Measurements from ENCODE around the gene ARHGEF37. TPM values are rescaled to one million over a fixed set of nuclear protein-coding genes. Genes with fewer than 3 reads are reported as not detected.

ARHGEF37 gene
- total RNA-seq, 1 experiment from 2014 or later = 0.42 TPM

DNA sequence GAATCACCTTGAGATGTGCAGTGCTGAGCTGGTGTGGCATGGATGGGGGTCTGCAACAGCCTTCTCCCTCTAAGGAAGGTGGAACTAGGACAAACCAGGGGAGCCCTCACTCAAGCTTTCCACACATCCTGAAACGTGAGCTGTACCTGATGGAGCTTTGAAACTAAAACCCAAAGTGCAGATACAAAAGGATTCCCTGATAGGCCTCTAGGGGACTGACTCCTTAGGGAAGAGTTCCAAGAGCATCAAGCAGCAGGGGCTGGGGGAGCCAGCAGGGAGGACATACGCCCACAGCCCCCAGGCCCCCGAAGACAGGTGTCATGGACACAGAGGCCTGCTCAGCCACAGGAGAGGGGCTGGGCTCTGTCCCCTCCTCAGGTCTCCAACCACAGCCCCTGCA lies 17.7 kb downstream of the ARHGEF37 start:
- TF ChIP-seq, protein P1, sequence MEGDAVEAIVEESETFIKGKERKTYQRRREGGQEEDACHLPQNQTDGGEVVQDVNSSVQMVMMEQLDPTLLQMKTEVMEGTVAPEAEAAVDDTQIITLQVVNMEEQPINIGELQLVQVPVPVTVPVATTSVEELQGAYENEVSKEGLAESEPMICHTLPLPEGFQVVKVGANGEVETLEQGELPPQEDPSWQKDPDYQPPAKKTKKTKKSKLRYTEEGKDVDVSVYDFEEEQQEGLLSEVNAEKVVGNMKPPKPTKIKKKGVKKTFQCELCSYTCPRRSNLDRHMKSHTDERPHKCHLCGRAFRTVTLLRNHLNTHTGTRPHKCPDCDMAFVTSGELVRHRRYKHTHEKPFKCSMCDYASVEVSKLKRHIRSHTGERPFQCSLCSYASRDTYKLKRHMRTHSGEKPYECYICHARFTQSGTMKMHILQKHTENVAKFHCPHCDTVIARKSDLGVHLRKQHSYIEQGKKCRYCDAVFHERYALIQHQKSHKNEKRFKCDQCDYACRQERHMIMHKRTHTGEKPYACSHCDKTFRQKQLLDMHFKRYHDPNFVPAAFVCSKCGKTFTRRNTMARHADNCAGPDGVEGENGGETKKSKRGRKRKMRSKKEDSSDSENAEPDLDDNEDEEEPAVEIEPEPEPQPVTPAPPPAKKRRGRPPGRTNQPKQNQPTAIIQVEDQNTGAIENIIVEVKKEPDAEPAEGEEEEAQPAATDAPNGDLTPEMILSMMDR (conservative IDR thresholded peaks at IDR 0.05) = peak; percentile 55
- H3K4me3 Mint-ChIP-seq = no peak overlapping the region

More for the DNA sequence above, 17.7 kb downstream of the ARHGEF37 start:
- Histone ChIP-seq H3K56ac (ENCODE audit: insufficient read length, low read depth, low read length) (no peak overlapping the region), H2BK20ac (ENCODE audit: low read depth, low read length, poor library complexity, severe bottlenecking) (no peak overlapping the region), H4K20me1 (ENCODE audit: control insufficient read depth, insufficient read depth, insufficient read length) (no peaks in the 10 kb centered on the region), H3K27me3 (ENCODE audit: insufficient read depth, low read length) (no peaks in the 10 kb centered on the region), H3K9me3 (ENCODE audit: control insufficient read depth, low read depth, low read length) (no peaks in the 10 kb centered on the region), H3K4me2 (ENCODE audit: insufficient read depth, insufficient read length, low read length) (no peak overlapping the region), H2BK15ac (ENCODE audit: low read depth, low read length) (no peak overlapping the region), H4K5ac (ENCODE audit: insufficient read length, low read depth, low read length) (no peak overlapping the region), H3K4me1 (ENCODE audit: insufficient read depth, low read length) (peaks cover 5% of the 10 kb centered on the region; the same call in 1 of the 2 replicates), H3T11ph (ENCODE audit: low read length) (no peak overlapping the region), H4K8ac (replicated peaks; ENCODE audit: insufficient read length, low read depth, low read length) (no peak overlapping the region), H2BK5ac (ENCODE audit: insufficient read length, low read length) (no peak overlapping the region), H3K79me2 (ENCODE audit: insufficient read depth, low read length) (no peaks in the 10 kb centered on the region), H3K27ac (ENCODE audit: insufficient read length, low read depth, low read length) (no peak overlapping the region), H3K18ac (ENCODE audit: insufficient read length, low read depth, low read length) (no peak overlapping the region), H4K91ac (ENCODE audit: insufficient read length, low read depth, low read length) (no peak overlapping the region), H3K23me2 (ENCODE audit: insufficient read length, low read depth, low read length, poor library complexity, severe bottlenecking) (no peaks in the 10 kb centered on the region), H2BK120ac (ENCODE audit: low read depth, low read length, poor library complexity, severe bottlenecking) (no peak overlapping the region), H3K9ac (ENCODE audit: extremely low read depth, insufficient read length, low read length) (no peak overlapping the region), H3K14ac (ENCODE audit: insufficient read depth, low read length) (no peak overlapping the region; the same call in 1 of the 2 replicates), H3K23ac (ENCODE audit: insufficient read length, low read depth, low read length) (no peak overlapping the region), H2BK12ac (ENCODE audit: insufficient read length, low read depth, low read length) (no peak overlapping the region), H3K79me1 (ENCODE audit: insufficient read depth, low read depth, low read length, poor library complexity, severe bottlenecking) (no peaks in the 10 kb centered on the region), H2AK5ac (ENCODE audit: insufficient read length, low read length) (no peak overlapping the region), H2AFZ (ENCODE audit: low read length) (no peak overlapping the region), H3K4ac (ENCODE audit: low read depth, low read length) (no peak overlapping the region)
- H3K27ac Mint-ChIP-seq = no peak overlapping the region
- no peak for DNase-seq
- H3K9me3 Mint-ChIP-seq = no peaks in the 10 kb centered on the region
- H3K4me1 Mint-ChIP-seq = peaks cover 4 to 8% of the 10 kb centered on the region in 2 experiments; a peak in 2 of 4 replicates
- no CpG with 5 or more reads among the region's 3 CpGs for WGBS (ENCODE audit: extremely low coverage, insufficient read length, low lambda C conversion rate)
- H3K36me3 Mint-ChIP-seq (ENCODE audit: insufficient read depth in 1 of 3, low read depth in 3 of 3) = no peaks in the 10 kb centered on the region
- no peaks in the 10 kb centered on the region for H3K27me3 Mint-ChIP-seq (ENCODE audit: low read depth)
